GM10266 (cell line): Measurements from ENCODE around the gene IGSF23.

Experiments
- DNase-seq: peaks from one replicate; pipeline ENCODE4 v3.0.0; 2012; ENCODE audit errors: extremely low spot score
- CTCF ChIP-seq: IDR thresholded peaks from 2 replicates; pipeline ENCODE4 v1.5.1; 2012; ENCODE audit warnings: mild to moderate bottlenecking, low read depth; ENCODE audit not compliant: control insufficient read depth, insufficient read depth; ENCODE audit errors: missing control alignments

The IGSF23 gene

GRCh38 chr19:44658069-44658733 lies 44.8 kb downstream of the IGSF23 start:
- TF ChIP-seq CTCF = no peak
- DNase-seq = no peak

GRCh38 chr19:44660081-44660480 lies 46.7 kb downstream of the IGSF23 start:
- no peak for DNase-seq
- no peak for TF ChIP-seq CTCF

- TF ChIP-seq CTCF = no peak
Observed at GRCh38 chr19:44661205-44661604, 47.8 kb downstream of the IGSF23 start.

GRCh38 chr19:44661904-44662303 lies 48.5 kb downstream of the IGSF23 start:
- no peak for DNase-seq
- no peak for TF ChIP-seq CTCF

More at GRCh38 chr19:44661205-44661604, 47.8 kb downstream of the IGSF23 start:
- DNase-seq = no peak

- DNase-seq = no peak
Observed at GRCh38 chr19:44662691-44663385, 49.5 kb downstream of the IGSF23 start.

GRCh38 chr19:44663996-44664395 lies 50.6 kb downstream of the IGSF23 start:
- DNase-seq = no peak
- no peak for TF ChIP-seq CTCF

More at GRCh38 chr19:44662691-44663385, 49.5 kb downstream of the IGSF23 start:
- no peak for TF ChIP-seq CTCF

GRCh38 chr19:44664976-44665375 lies 51.6 kb downstream of the IGSF23 start:
- no peak for DNase-seq
- no peak for TF ChIP-seq CTCF
